GM10248 (cell line): ENCODE measurements around the gene CSN1S1.

Source experiments
- CTCF ChIA-PET: fragments of 300-600 bp; sonication (Branson Sonifier 250); formaldehyde crosslinking; extraction: SDS; loops from one replicate; lab custom pipeline; 2021; ENCODE audit warnings: antibody characterized with exemption; lab: Yijun Ruan, JAX
- POLR2A ChIA-PET: fragments of 350-650 bp; sonication (Branson Sonifier 250); formaldehyde crosslinking; extraction: SDS; loops from one replicate; lab custom pipeline; 2020; ENCODE audit warnings: antibody characterized with exemption; lab: Yijun Ruan, JAX
- DNase-seq: peaks from one replicate; pipeline ENCODE4 v3.0.0; 2012; ENCODE audit errors: extremely low spot score
- TF ChIP-seq, protein P1 (sequence below): IDR thresholded peaks from 2 replicates; pipeline ENCODE4 v1.5.1; 2012; ENCODE audit warnings: mild to moderate bottlenecking, low read depth; ENCODE audit errors: extremely low read depth, missing control alignments, control extremely low read depth

Gene CSN1S1, protein sequence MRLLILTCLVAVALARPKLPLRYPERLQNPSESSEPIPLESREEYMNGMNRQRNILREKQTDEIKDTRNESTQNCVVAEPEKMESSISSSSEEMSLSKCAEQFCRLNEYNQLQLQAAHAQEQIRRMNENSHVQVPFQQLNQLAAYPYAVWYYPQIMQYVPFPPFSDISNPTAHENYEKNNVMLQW

DNA sequence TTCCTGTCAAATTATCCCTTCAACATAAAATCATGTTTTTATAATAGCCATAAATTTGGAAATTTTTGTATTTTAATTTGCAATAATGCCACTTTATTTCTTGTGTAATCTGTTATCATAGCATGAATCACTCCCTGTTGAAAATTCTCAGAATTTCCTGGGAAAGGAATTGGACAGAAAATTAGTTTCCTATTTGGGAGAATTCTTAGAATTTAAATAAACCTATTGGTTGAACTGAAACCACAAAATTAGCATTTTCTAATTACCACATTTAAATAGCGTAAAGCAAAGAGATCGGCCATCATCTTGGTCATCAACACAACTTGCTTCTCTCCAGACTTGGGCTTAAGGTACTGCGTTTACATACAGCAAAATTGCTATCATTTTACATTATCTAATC is at the start of gene CSN1S1:
CSN1S1 (plus strand) TSS at position 301 of the 400 bp plus-strand sequence. CDS start 1,488 bp downstream, outside the sequence.
- no peak for DNase-seq
- ChIA-PET CTCF (no interaction called here), POLR2A (no interaction called here)
- TF ChIP-seq, protein P1, sequence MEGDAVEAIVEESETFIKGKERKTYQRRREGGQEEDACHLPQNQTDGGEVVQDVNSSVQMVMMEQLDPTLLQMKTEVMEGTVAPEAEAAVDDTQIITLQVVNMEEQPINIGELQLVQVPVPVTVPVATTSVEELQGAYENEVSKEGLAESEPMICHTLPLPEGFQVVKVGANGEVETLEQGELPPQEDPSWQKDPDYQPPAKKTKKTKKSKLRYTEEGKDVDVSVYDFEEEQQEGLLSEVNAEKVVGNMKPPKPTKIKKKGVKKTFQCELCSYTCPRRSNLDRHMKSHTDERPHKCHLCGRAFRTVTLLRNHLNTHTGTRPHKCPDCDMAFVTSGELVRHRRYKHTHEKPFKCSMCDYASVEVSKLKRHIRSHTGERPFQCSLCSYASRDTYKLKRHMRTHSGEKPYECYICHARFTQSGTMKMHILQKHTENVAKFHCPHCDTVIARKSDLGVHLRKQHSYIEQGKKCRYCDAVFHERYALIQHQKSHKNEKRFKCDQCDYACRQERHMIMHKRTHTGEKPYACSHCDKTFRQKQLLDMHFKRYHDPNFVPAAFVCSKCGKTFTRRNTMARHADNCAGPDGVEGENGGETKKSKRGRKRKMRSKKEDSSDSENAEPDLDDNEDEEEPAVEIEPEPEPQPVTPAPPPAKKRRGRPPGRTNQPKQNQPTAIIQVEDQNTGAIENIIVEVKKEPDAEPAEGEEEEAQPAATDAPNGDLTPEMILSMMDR, result no peak

DNA sequence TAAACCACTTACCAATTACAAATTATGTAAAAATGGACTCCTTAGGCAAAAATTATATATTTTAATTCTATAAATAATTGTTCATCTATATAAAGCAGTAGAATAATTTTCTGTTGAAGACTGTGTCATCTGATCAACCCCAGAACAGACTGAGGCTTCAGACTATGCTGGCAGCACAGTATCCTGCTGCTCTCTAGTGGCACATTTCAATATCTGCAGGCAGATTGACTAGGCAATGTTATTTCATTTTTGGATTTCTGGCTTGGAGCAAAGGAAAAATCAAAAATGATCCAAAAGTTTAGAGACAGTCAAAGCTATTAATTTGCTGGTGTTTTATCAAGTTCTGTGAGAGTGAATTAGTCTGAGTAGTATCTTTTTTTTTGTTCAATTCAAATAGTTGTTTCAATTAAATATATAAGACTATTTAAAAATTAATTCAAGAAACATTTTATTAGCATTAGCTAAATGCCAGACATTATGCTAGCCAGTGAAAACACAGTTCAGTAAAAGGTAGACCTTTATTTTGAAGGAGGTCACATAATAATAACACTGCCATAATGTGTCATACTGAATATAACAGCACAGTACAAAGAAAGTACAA is 49.6 kb upstream of the CSN1S1 start:
- TF ChIP-seq, protein P1, result peak; percentile 73
- POLR2A ChIA-PET, result interaction anchor here (0.6 kb wide), 1 partner anchor 13 kb away, joined by 3 read pairs; no protein-coding TSS in a partner anchor
- CTCF ChIA-PET, result interaction anchor here (0.7 to 6.3 kb wide), 14 partner anchors 8 to 563 kb away, joined by 3 to 45 read pairs (median 4); no protein-coding TSS in a partner anchor
- peak; percentile 19 for DNase-seq

DNA sequence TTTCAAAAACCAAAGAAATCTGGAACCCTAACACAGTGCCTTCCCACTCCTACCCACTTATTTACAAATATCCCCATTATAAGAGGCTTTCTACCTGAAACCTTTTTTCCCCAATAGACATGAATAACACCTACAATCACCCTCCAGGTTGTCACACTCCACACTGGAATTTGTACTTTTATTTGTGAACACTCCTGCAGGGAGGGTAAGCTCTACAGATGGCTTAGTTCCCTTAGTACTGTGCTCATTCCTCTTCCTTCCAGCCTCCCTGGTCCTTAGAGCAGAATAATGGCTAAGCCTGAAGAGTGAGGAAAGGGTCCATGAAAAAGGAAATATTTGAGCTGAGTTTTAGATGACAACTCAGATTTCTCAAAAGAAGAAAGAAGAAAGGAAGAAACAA is 48.7 kb upstream of the CSN1S1 start:
- POLR2A ChIA-PET, result no interaction called here
- CTCF ChIA-PET, result interaction anchor here (1.4 to 6.3 kb wide), 3 partner anchors 9 to 192 kb away, joined by 5 to 45 read pairs (median 5); no protein-coding TSS in a partner anchor
- no peak for DNase-seq
- TF ChIP-seq, protein P1, result no peak

DNA sequence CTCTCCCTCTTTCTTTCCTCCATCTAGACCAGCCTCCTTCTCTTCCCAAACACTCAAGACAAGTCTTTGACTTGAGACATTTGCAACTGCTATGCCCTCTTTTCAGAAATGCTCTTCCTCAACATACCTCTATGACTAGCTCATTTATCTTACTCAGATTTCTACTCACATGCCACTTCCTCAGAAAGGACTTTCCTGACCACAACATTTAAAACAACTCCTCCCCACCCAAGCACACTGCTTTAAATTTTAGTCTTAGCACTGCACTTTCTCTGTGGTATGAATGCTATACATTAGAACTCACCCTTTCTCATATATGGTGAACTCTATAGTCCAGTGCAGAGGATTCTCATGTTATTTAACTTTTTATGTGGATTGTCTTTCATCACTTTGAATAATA is 42.5 kb upstream of the CSN1S1 start:
- DNase-seq, result no peak
- ChIA-PET CTCF (no interaction called here), POLR2A (no interaction called here)
- TF ChIP-seq, protein P1, result no peak

DNA sequence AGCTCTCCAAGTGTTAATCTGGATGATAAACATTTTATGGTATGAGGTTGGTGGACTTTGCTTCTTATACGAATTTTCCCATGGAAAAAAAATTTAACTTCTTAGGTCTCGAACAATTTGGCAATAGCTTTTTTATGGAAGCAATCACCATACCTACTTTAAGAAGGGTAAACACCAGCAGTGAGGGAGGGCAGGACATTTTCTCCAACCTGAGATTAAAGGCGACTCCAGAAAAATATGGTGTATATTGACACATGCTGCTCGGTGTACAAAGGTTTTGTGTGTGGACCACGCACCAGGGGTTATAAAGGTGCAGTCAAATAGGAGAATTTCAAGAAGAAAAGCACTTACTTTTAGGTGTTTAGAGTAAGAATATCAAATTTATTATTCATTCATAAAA is 36.7 kb upstream of the CSN1S1 start:
- CTCF ChIA-PET, result interaction anchor here (0.9 to 1.4 kb wide), 4 partner anchors 13 to 293 kb away, joined by 3 to 5 read pairs (median 3); no protein-coding TSS in a partner anchor
- POLR2A ChIA-PET, result interaction anchor here (0.6 kb wide), 1 partner anchor 13 kb away, joined by 3 read pairs; no protein-coding TSS in a partner anchor
- no peak for DNase-seq
- TF ChIP-seq, protein P1, result no peak

DNA sequence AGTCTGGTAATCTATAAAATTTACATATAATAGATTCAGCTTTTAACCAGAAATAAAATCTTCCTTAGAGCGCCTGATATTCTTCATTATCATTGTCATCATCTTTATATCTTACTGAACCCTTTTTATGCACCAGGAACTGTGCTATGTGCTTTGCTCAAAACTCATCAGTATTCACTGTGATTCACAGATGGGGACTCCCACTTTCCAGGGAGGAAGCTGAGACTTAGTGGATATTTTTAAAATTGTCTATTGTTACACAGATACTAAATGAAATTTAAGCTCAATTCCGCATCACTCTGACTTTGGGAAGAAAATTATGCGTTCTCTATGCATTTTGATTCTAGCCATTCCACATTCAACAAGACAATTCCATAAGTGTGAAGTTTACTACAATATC is 36.1 kb upstream of the CSN1S1 start:
- POLR2A ChIA-PET, result no interaction called here
- no peak for DNase-seq
- TF ChIP-seq, protein P1, result no peak
- CTCF ChIA-PET, result interaction anchor here (1.4 kb wide), 1 partner anchor 17 kb away, joined by 3 read pairs; no protein-coding TSS in a partner anchor
